Kidney (tissue), 14 donors: Measurements from ENCODE around the gene RAF1. TPM values are rescaled to one million over a fixed set of nuclear protein-coding genes. Genes with fewer than 3 reads are reported as not detected.
"Not testable (repeated sequence)": the region's sequence is repeated elsewhere in the genome, so short reads cannot be mapped to it uniquely, and the experiment has no call there.

Experiments used
- DNase-seq, 5 donors: peaks; one replicate each; pipeline ENCODE4 v3.0.0-alpha.2; 2013 to 2020
- FAIRE-seq: peaks from 2 replicates; lab custom pipeline; 2012; peaks lifted over from hg19 to GRCh38; lab: Jason Lieb, UNC
- H3K27ac ChIP-seq, 2 donors: one replicate each; pipeline ENCODE4 v1.7.0; 2013; ENCODE audit warnings: low read depth in 2 of 2, low read length in 2 of 2, inconsistent platforms in 1 of 2
- H3K27me3 ChIP-seq: one replicate; pipeline ENCODE4 v1.7.1; 2013; ENCODE audit warnings: low read length, inconsistent platforms; ENCODE audit not compliant: control insufficient read depth, insufficient read depth
- H3K36me3 ChIP-seq, 3 donors: one replicate each; pipeline versions ENCODE4 v1.7.0 to v1.7.1; 2013; ENCODE audit warnings: low read length in 3 of 3, control low read depth in 1 of 3, inconsistent platforms in 1 of 3; ENCODE audit not compliant: insufficient read depth in 3 of 3, control insufficient read depth in 2 of 3
- H3K4me1 ChIP-seq, 3 donors: one replicate each; pipeline versions ENCODE4 v1.7.0 to v1.7.1; 2013; ENCODE audit warnings: low read length in 3 of 3, inconsistent platforms in 1 of 3, low read depth in 1 of 3; ENCODE audit not compliant: control insufficient read depth in 2 of 3, insufficient read depth in 2 of 3
- H3K4me3 ChIP-seq, 3 donors: one replicate each; pipeline versions ENCODE4 v1.7.0 to v1.8.1; 2013; ENCODE audit warnings: low read length in 3 of 3, control low read depth in 1 of 3, inconsistent platforms in 1 of 3
- H3K9ac ChIP-seq, 3 donors: one replicate each; pipeline versions ENCODE4 v1.7.0 to v1.7.1; 2013; ENCODE audit warnings: low read length in 3 of 3, control low read depth in 1 of 3, inconsistent platforms in 1 of 3
- H3K9me3 ChIP-seq, 3 donors: one replicate each; pipeline versions ENCODE4 v1.7.0 to v1.7.1; 2013; ENCODE audit warnings: low read length in 3 of 3, control low read depth in 1 of 3, inconsistent platforms in 1 of 3; ENCODE audit not compliant: control insufficient read depth in 2 of 3, insufficient read depth in 1 of 3
- intact Hi-C: fragments of 100-400 bp; cut with DNase I; formaldehyde crosslinking; loops from one replicate; pipeline ENCODE4 v1.11.1; 2022
- polyA plus RNA-seq: library from polyadenylated mRNA; stranded (reverse); fragments of 350-450 nt; fragmentation: Illumina TruSeq; extraction: RNeasy Lipid Tissue Mini Kit (QIAGEN cat#74804); gene quantifications from one replicate; pipeline ENCODE4 v1.2.3, GENCODE V29; 2014; ENCODE audit warnings: low read depth, low replicate concordance; ENCODE audit not compliant: insufficient read depth
- total RNA-seq: library from RNA; stranded (reverse); fragmentation: NEBNext Ultra II Directional; extraction: Animal tissue kit (Norgen Biotek cat#: 25700); gene quantifications from one replicate; pipeline ENCODE4 v1.2.1, GENCODE V29; 2021
- TF ChIP-seq, protein P1 (sequence below): IDR thresholded peaks from 3 replicates; pipeline ENCODE4 v1.5.1; 2012; ENCODE audit warnings: mild to moderate bottlenecking, moderate library complexity, borderline replicate concordance; ENCODE audit not compliant: insufficient read depth; ENCODE audit errors: extremely low read depth
- donor health status: control.
- donor health status: control.
- donor health status: control.
- donor health status: control.
- donor health status: control.
- donor health status: DM: yes; HTN: yes; CAD: no.
- donor health status: Normal renal cell carcinoma (clear cell type).

RAF1 gene
- total and polyA plus RNA-seq, 2 donors from 2014 or later = 53.0 to 79.6 TPM

DNA sequence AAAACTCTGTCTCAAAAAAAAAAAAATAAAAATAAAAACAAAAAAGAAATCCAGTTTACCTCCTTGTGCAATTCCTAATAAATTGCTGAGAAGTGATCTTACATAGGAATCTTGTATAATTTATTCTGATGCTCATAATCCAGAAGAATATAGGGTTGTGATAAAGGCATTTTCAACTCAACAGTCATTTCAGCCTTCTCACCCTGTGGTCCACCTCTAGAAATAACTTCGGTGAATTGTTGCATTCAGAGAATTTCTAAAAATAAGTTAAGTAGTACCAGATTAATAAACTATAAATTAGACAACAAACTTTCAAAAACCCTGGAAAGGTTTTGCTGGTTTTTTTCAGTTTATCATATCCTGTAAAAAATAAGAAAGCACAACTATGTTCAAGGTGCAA lies 20.2 kb downstream of the RAF1 start:
- no peak overlapping the region for H3K27ac ChIP-seq
- no peak for FAIRE-seq

DNA sequence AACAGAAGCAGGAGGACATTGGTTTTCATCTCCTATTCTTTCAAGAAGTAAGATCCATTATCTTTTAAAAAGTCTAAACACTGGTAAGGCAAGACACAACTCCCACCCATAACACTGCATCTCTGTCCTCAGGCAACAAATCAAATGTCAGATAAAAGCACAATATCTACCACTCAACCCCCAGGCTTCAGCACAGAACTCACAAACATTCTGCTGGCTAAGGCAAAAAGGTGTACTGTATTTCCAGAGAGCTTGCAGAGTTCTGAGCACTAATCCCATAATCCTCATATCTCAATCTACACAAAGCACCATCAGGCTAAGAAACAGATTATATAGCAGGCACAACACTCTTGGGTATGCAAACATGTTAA lies 20.9 kb downstream of the RAF1 start:
- Histone ChIP-seq H3K27ac (no peak overlapping the region), H3K9me3 (no peaks in the 10 kb centered on the region), H3K4me3 (no peak overlapping the region), H3K36me3 (no peaks in the 10 kb centered on the region), H3K27me3 (no peaks in the 10 kb centered on the region), H3K4me1 (peaks cover 0 to 8% (median 8%) of the 10 kb centered on the region in 3 donors), H3K9ac (no peak overlapping the region)
- TF ChIP-seq, protein P1, sequence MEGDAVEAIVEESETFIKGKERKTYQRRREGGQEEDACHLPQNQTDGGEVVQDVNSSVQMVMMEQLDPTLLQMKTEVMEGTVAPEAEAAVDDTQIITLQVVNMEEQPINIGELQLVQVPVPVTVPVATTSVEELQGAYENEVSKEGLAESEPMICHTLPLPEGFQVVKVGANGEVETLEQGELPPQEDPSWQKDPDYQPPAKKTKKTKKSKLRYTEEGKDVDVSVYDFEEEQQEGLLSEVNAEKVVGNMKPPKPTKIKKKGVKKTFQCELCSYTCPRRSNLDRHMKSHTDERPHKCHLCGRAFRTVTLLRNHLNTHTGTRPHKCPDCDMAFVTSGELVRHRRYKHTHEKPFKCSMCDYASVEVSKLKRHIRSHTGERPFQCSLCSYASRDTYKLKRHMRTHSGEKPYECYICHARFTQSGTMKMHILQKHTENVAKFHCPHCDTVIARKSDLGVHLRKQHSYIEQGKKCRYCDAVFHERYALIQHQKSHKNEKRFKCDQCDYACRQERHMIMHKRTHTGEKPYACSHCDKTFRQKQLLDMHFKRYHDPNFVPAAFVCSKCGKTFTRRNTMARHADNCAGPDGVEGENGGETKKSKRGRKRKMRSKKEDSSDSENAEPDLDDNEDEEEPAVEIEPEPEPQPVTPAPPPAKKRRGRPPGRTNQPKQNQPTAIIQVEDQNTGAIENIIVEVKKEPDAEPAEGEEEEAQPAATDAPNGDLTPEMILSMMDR = no peak
- peak in 2 of 5 donors; percentile 21 to 32 for DNase-seq
- intact Hi-C loops = no loop called here
- FAIRE-seq = no peak

More for the DNA sequence above, 20.2 kb downstream of the RAF1 start:
- no peaks in the 10 kb centered on the region for H3K36me3 ChIP-seq
- TF ChIP-seq, protein P1 = no peak
- H3K9me3 ChIP-seq = no peaks in the 10 kb centered on the region
- intact Hi-C loops = no loop called here
- H3K4me1 ChIP-seq = peaks cover 0 to 11% (median 6%) of the 10 kb centered on the region in 3 donors
- H3K27me3 ChIP-seq = no peaks in the 10 kb centered on the region
- H3K4me3 ChIP-seq = no peak overlapping the region
- DNase-seq = no peak
- no peak overlapping the region for H3K9ac ChIP-seq

DNA sequence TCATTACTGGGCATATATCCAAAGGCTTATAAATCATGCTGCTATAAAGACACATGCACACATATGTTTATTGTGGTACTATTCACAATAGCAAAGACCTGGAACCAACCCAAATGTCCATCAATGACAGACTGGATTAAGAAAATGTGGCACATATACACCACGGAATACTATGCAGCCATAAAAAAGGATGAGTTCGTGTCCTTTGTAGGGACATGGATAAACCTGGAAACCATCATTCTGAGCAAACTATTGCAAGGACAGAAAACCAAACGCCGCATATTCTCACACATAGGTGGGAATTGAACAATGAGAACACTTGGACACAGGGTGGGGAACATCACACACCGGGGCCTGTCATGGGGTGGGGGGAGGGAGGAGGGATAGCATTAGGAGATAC lies 23.1 kb downstream of the RAF1 start:
- H3K27ac ChIP-seq, DNase-seq, H3K9ac ChIP-seq, H3K4me3 ChIP-seq, H3K4me1 ChIP-seq, intact Hi-C loops, H3K27me3 ChIP-seq, FAIRE-seq, H3K9me3 ChIP-seq, H3K36me3 ChIP-seq: not testable (repeated sequence)

DNA sequence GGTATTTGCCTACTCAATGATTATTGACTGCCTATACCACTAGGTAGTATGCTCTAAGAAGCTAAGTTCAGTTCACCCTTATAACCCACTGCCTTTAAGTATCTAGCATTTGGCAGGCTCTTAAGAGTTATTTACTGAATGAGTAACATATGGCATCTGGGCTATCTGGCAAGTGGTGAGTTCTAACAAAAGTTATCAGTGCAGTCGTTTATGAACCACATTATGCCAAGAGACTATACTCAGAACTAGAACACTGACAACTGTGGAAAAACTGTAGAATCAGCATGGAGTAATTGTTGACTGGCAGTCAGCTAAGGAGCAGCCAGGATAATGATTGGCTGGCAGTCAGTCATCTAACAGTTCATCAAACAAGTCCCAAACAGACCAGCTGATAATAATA lies 25.8 kb downstream of the RAF1 start:
- TF ChIP-seq, protein P1 = no peak
- no peak for DNase-seq

More for the DNA sequence above, 25.8 kb downstream of the RAF1 start:
- Histone ChIP-seq H3K9me3 (no peaks in the 10 kb centered on the region), H3K27ac (no peak overlapping the region), H3K27me3 (no peaks in the 10 kb centered on the region), H3K9ac (no peak overlapping the region), H3K36me3 (no peaks in the 10 kb centered on the region), H3K4me1 (peaks cover 0 to 4% (median 3%) of the 10 kb centered on the region in 3 donors), H3K4me3 (no peak overlapping the region)
- no peak for FAIRE-seq
- intact Hi-C loops = no loop called here
